Measurements from ENCODE around the gene RAB17.
A peak's percentile ranks its signal among the peaks of the same experiment; 100 is the strongest.
"Not testable (repeated sequence)": the region's sequence is repeated elsewhere in the genome, so short reads cannot be mapped to it uniquely, and the experiment has no call there.

RAB17 gene

GRCh38 chr2:237623428-237624403 is 33.2 kb upstream of the RAB17 start:
- DNase-seq, result no peak

GRCh38 chr2:237618449-237618848 is 27.9 kb upstream of the RAB17 start:
- DNase-seq, result no peak

GRCh38 chr2:237617587-237617982 is 27.1 kb upstream of the RAB17 start:
- DNase-seq, result no peak

- peak; percentile 19 for DNase-seq
These were observed 26.4 kb upstream of the RAB17 start for GRCh38 chr2:237616734-237617586.

- no peak for DNase-seq
These were observed 25.8 kb upstream of the RAB17 start for GRCh38 chr2:237616373-237616733.

- no peak for DNase-seq
These were observed 25.2 kb upstream of the RAB17 start for GRCh38 chr2:237615631-237616249.

GRCh38 chr2:237614151-237614720 is 23.7 kb upstream of the RAB17 start:
- no peak for DNase-seq

GRCh38 chr2:237613679-237614078 is 23.1 kb upstream of the RAB17 start:
- DNase-seq, result no peak

GRCh38 chr2:237612527-237613357 is 22.2 kb upstream of the RAB17 start:
- DNase-seq, result no peak

- DNase-seq, result not testable (repeated sequence)
These were observed 16.0 kb upstream of the RAB17 start for GRCh38 chr2:237606522-237606921.

GRCh38 chr2:237604960-237605359 is 14.4 kb upstream of the RAB17 start:
- no peak for DNase-seq

GRCh38 chr2:237604391-237604790 is 13.9 kb upstream of the RAB17 start:
- no peak for DNase-seq

GRCh38 chr2:237603718-237604362 is 13.3 kb upstream of the RAB17 start:
- peak; percentile 65 for DNase-seq

- no peak for DNase-seq
These were observed 12.6 kb upstream of the RAB17 start for GRCh38 chr2:237603049-237603717.

- DNase-seq, result no peak
These were observed 11.9 kb upstream of the RAB17 start for GRCh38 chr2:237602409-237602808.

GRCh38 chr2:237601453-237602116 is 11.1 kb upstream of the RAB17 start:
- no peak for DNase-seq

GRCh38 chr2:237600205-237600846 is 9.8 kb upstream of the RAB17 start:
- DNase-seq, result no peak

GRCh38 chr2:237599465-237600110 is 9.1 kb upstream of the RAB17 start:
- no peak for DNase-seq

Data from CD4-positive, alpha-beta T cell treated with Interleukin-6 for 4 hours (primary cell).